Glutamatergic neuron (in vitro differentiated cells): Measurements from ENCODE around the gene EFCAB14. TPM values are rescaled to one million over a fixed set of nuclear protein-coding genes. Genes with fewer than 3 reads are reported as not detected.

Experiments used
- DNase-seq: peaks from one replicate; pipeline ENCODE4 v3.0.0; 2022
- H3K27ac Mint-ChIP-seq: one replicate; pipeline ENCODE4 v1.8.0; 2020; ENCODE audit warnings: mild to moderate bottlenecking, mixed read lengths, inconsistent platforms; ENCODE audit not compliant: unreplicated experiment
- H3K27me3 Mint-ChIP-seq: one replicate; pipeline ENCODE4 v1.8.0; 2020; ENCODE audit warnings: mild to moderate bottlenecking, moderate library complexity, mixed read lengths, inconsistent platforms; ENCODE audit not compliant: unreplicated experiment
- H3K36me3 Mint-ChIP-seq: one replicate; pipeline ENCODE4 v1.8.0; 2020; ENCODE audit warnings: mild to moderate bottlenecking, mixed read lengths, inconsistent platforms; ENCODE audit not compliant: unreplicated experiment
- H3K4me1 Mint-ChIP-seq: one replicate; pipeline ENCODE4 v1.8.0; 2020; ENCODE audit warnings: mild to moderate bottlenecking, low read depth, mixed read lengths, inconsistent platforms; ENCODE audit not compliant: unreplicated experiment
- H3K4me3 Mint-ChIP-seq: one replicate; pipeline ENCODE4 v1.8.0; 2020; ENCODE audit warnings: mild to moderate bottlenecking, mixed read lengths, inconsistent platforms; ENCODE audit not compliant: unreplicated experiment
- H3K9me3 Mint-ChIP-seq: one replicate; pipeline ENCODE4 v1.8.0; 2020; ENCODE audit warnings: mild to moderate bottlenecking, moderate library complexity, mixed read lengths, inconsistent platforms; ENCODE audit not compliant: unreplicated experiment
- total RNA-seq: library from RNA; stranded (reverse); fragmentation: NEBNext Ultra II Directional; extraction: Animal tissue kit (Norgen Biotek cat#: 25700); gene quantifications from one replicate; pipeline ENCODE4 v1.2.1, GENCODE V29; 2021; ENCODE audit not compliant: unreplicated experiment
- TF ChIP-seq, protein P1 (sequence below): fragments of 200-600 bp; sonication (generic); IDR thresholded peaks from one replicate; pipeline ENCODE4 v1.5.0; 2021; ENCODE audit not compliant: partially characterized antibody, unreplicated experiment

The EFCAB14 gene
- total RNA-seq, 1 donor from 2014 or later = 18.8 TPM

DNA sequence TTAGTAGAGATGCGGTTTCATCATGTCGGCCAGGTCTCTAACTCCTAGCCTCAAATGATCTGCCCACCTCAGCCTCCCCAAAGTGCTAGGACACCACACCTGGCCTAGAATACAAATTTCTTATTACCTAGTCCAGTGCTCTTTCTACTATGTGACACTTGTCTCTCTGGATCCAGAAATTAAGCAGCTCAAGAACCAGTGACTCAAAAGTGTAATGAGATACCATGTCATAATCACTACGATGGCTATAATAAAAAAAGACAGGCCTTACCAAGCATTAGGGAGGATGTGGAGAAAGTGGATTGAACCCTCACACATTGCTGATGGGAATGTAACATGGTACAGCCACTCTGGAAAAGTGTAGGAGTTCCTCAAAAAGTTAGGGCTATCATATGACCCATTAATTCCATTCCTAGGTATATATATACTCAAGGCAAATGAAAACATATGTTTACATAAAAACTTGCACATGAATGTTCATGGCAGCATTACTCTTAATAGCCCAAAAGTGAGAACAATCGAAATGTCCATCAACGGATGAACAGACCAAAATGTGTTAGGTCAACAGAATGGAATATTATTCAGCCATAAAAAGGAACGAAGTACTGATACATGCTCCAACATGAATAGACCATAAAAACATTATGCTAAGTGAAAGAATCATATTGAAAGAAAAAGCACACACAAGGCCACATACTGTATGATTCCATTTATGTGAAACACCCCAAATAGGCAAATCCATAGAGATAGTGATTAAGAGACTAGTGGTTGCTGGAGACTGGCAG is 38.9 kb downstream of the EFCAB14 start:
- no peaks in the 10 kb centered on the region for H3K27me3 Mint-ChIP-seq
- no peak overlapping the region for H3K27ac Mint-ChIP-seq
- no peak for DNase-seq
- no peaks in the 10 kb centered on the region for H3K36me3 Mint-ChIP-seq
- no peak overlapping the region for H3K4me3 Mint-ChIP-seq
- no peaks in the 10 kb centered on the region for H3K4me1 Mint-ChIP-seq
- TF ChIP-seq, protein P1, sequence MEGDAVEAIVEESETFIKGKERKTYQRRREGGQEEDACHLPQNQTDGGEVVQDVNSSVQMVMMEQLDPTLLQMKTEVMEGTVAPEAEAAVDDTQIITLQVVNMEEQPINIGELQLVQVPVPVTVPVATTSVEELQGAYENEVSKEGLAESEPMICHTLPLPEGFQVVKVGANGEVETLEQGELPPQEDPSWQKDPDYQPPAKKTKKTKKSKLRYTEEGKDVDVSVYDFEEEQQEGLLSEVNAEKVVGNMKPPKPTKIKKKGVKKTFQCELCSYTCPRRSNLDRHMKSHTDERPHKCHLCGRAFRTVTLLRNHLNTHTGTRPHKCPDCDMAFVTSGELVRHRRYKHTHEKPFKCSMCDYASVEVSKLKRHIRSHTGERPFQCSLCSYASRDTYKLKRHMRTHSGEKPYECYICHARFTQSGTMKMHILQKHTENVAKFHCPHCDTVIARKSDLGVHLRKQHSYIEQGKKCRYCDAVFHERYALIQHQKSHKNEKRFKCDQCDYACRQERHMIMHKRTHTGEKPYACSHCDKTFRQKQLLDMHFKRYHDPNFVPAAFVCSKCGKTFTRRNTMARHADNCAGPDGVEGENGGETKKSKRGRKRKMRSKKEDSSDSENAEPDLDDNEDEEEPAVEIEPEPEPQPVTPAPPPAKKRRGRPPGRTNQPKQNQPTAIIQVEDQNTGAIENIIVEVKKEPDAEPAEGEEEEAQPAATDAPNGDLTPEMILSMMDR = no peak
- no peaks in the 10 kb centered on the region for H3K9me3 Mint-ChIP-seq

DNA sequence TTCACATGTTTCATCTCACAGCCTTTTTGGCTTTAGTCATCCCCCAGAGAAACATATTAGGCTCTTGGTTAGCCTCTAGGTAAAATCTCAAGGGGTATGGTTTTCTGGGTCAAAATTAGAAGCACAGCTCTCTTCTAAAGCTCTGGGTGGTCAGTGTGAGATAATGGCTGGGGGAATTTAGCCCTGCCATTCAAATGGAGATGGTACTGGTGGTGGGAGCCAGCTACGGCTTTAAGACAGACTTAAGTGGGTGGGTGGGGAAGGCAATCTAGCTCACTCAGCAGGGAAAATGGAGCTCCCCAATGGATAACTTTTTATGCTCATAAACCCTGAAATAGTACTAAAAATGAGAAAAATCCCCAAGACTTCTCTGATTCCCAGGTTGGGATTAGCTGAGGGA is 41.6 kb downstream of the EFCAB14 start:
- Mint-ChIP-seq H3K4me1 (no peaks in the 10 kb centered on the region), H3K27me3 (no peaks in the 10 kb centered on the region), H3K36me3 (no peaks in the 10 kb centered on the region), H3K4me3 (no peak overlapping the region), H3K9me3 (no peaks in the 10 kb centered on the region), H3K27ac (no peak overlapping the region)
- TF ChIP-seq, protein P1 = no peak
- DNase-seq = no peak

DNA sequence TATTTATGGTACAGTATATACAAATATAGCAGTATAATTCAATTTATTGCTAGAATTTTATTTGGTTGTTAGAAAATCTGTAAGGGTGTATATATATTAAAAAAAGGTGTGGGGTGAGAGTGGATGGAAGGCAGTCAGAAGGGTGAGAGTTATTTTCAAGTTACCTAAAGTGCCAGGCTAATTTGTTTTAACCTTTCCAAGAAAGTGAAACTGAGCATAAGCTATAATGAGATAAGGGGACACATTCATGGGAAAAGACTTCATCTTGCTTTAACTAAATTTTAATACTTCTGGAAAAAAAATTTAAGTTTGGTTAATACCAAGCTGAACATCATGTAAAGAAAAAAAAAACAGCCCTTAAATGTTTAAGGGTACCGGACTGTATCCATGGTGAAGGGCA is 42.4 kb downstream of the EFCAB14 start:
- no peak overlapping the region for H3K27ac Mint-ChIP-seq
- H3K27me3 Mint-ChIP-seq = no peaks in the 10 kb centered on the region
- DNase-seq = no peak
- no peaks in the 10 kb centered on the region for H3K36me3 Mint-ChIP-seq
- no peaks in the 10 kb centered on the region for H3K4me1 Mint-ChIP-seq
- H3K4me3 Mint-ChIP-seq = no peak overlapping the region
- H3K9me3 Mint-ChIP-seq = no peaks in the 10 kb centered on the region
- TF ChIP-seq, protein P1 = no peak

DNA sequence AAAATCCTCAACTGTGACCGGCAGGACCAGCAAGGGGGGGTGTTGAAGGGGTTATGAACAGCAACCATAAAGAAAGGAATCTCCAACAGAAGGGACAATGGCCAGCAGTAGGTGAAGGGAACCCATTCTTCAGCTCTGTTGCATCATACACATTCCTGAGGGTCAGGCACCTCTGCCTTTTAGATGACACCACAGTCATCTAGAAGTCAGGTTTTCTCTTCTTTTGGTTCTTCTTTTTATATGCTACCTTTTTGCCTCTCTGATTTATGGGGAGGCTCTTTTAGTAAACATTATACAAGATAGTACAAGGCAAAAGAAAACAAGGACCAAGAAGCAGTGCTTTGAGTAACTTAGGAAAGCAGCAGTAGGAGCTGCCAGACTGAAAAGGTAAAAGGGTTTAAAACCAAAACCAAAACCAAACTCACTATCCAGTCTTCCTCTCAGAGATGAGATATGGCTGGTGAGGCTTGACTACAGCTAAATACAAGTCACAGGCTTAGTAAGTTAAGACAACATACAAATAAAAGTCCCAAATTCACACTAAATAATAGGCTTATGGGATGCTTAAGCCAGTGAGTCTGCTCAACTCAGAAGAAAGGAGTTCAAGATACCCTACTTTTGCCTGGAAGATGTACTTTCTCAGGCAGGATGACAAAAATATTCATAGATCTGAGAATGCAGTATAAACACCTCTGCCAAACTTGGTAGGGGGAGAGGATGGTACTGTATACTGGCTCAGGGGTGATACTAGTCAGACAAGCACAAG is 43.2 kb downstream of the EFCAB14 start:
- Mint-ChIP-seq H3K27me3 (no peaks in the 10 kb centered on the region), H3K36me3 (no peaks in the 10 kb centered on the region), H3K4me1 (no peaks in the 10 kb centered on the region), H3K27ac (no peak overlapping the region), H3K9me3 (no peaks in the 10 kb centered on the region), H3K4me3 (no peak overlapping the region)
- TF ChIP-seq, protein P1 = no peak
- DNase-seq = no peak

DNA sequence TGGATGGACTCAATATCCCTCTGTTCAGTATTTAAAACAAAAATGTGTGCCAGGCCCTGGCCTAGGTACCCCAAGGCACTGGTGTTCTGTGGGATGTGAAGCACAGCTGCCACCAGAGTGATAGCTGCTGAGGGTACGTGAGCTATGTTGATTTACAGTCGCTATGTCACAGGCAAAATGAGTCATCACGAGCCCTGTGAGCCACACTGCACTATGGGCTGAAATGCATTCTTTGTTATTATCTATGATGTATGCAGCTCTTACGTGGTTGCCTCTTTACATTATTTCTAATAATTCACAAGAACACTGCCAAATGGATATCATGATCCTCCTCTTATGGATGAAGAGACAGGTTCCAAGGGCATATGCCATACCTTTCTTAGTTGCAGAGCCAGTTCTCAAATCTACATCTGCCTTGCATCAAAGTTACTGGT is 45.1 kb downstream of the EFCAB14 start:
- no peaks in the 10 kb centered on the region for H3K27me3 Mint-ChIP-seq
- no peak overlapping the region for H3K27ac Mint-ChIP-seq
- no peak overlapping the region for H3K4me3 Mint-ChIP-seq
- H3K4me1 Mint-ChIP-seq = no peaks in the 10 kb centered on the region
- H3K9me3 Mint-ChIP-seq = no peaks in the 10 kb centered on the region
- H3K36me3 Mint-ChIP-seq = no peaks in the 10 kb centered on the region
- TF ChIP-seq, protein P1 = no peak
- no peak for DNase-seq
